ENCODE measurements around the gene PITPNM3. TPM values are rescaled to one million over a fixed set of nuclear protein-coding genes. Genes with fewer than 3 reads are reported as not detected.

The PITPNM3 gene
- total and polyA plus RNA-seq, 2 of the 8 experiments (the other 6 are each of a cell fraction or from before 2014, with no cell fraction given), result 1.7 to 3.1 TPM

DNA sequence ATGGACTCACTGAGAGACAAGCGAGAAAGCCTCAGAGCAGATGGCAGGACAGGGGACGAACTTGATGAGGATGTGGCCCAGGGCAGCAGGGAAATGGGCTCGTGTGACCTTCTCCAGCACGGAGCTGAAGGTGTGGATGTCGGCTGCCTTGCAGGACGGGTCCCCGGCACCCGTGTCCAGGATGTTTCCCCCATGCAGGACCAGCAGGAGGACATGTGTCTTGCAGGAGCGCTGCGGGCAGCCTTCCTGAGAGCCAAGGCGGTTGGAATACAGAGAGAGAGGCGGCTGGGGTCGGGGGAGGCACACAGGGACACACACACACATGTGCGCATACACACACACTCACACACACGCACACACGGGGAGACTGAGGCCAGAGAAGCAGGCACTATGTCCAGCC, 72.8 kb downstream of the PITPNM3 start:
- Histone ChIP-seq H4K20me1 (replicated peaks in 1 of 2; ENCODE audit: control insufficient read depth in 1 of 2, insufficient read depth in 2 of 2, low read length in 2 of 2) (no peaks in the 10 kb centered on the region), H3K36me3 (ENCODE audit: control insufficient read depth in 2 of 4, insufficient read depth in 4 of 4, low read length in 3 of 4) (no peaks in the 10 kb centered on the region), H4K8ac (ENCODE audit: extremely low read depth, insufficient read depth, low read length) (no peak overlapping the region; the same call in 1 of the 2 replicates), H2BK15ac (ENCODE audit: low read length) (peak overlapping the region; percentile 12; the same call in 1 of the 2 replicates), H3K9me3 (ENCODE audit: insufficient read depth in 2 of 2, low read depth in 1 of 2, low read length in 1 of 2) (no peaks in the 10 kb centered on the region), H3K27me3 (replicated peaks in 1 of 4; ENCODE audit: control insufficient read depth in 3 of 4, extremely low read depth in 1 of 4, insufficient read depth in 3 of 4, low read length in 3 of 4) (no peaks in the 10 kb centered on the region), H2BK120ac (replicated peaks; ENCODE audit: low read depth, low read length) (no peak overlapping the region), H3K23me2 (ENCODE audit: low read depth, low read length) (no peaks in the 10 kb centered on the region), H4K91ac (replicated peaks; ENCODE audit: insufficient read length, low read length) (peak overlapping the region; percentile 52), H3K79me1 (ENCODE audit: low read depth, low read length) (no peaks in the 10 kb centered on the region), H3K4ac (replicated peaks; ENCODE audit: insufficient read length, low read depth, low read length) (no peak overlapping the region), H3K27ac (ENCODE audit: low read depth, low read length) (no peak overlapping the region), H3K18ac (ENCODE audit: extremely low read depth, low read length) (no peak overlapping the region), H3K79me2 (ENCODE audit: control insufficient read depth in 1 of 2, insufficient read depth in 2 of 2, low read length in 2 of 2) (no peaks in the 10 kb centered on the region), H3K4me3 (ENCODE audit: extremely low read depth in 1 of 4, insufficient read depth in 2 of 4, low read depth in 3 of 4, low read length in 4 of 4) (no peak overlapping the region), H2AK5ac (ENCODE audit: low read depth, low read length) (0 out of 2 replicates have a peak overlapping the region, but pooled peaks have one; percentile 6), H3K4me2 (ENCODE audit: insufficient read depth in 1 of 2, low read depth in 2 of 2, low read length in 2 of 2) (no peak overlapping the region), H3K23ac (ENCODE audit: insufficient read length) (no peak overlapping the region), H3K9ac (replicated peaks in 1 of 4; ENCODE audit: extremely low read depth in 1 of 4, low read depth in 3 of 4, low read length in 3 of 4) (no peak overlapping the region), H3K14ac (ENCODE audit: insufficient read length) (no peak overlapping the region), H4K5ac (ENCODE audit: insufficient read length, low read depth, low read length) (no peak overlapping the region), H2AFZ (ENCODE audit: low read length) (no peak overlapping the region), H3K4me1 (replicated peaks in 1 of 4; ENCODE audit: control insufficient read depth in 3 of 4, insufficient read depth in 4 of 4, low read length in 3 of 4) (peaks cover 0 to 22% (median 12%) of the 10 kb centered on the region in 4 experiments; a peak in 6 of 7 replicates), H2BK20ac (ENCODE audit: low read length) (no peak overlapping the region), H2BK12ac (ENCODE audit: low read depth, low read length) (peak overlapping the region; percentile 75; the same call in 1 of the 2 replicates), H2BK5ac (ENCODE audit: low read depth, low read length) (0 out of 2 replicates have a peak overlapping the region, but pooled peaks have one; percentile 44), H3K56ac (replicated peaks; ENCODE audit: insufficient read length, low read depth, low read length) (no peak overlapping the region)
- TF ChIP-seq GTF2F1 (IDR thresholded peaks at IDR 0.05; ENCODE audit: borderline replicate concordance, low read depth, low read length) (no peak), EGR1 (IDR thresholded peaks at IDR 0.05; ENCODE audit: borderline replicate concordance, low read depth, low read length) (no peak), RXRA (IDR thresholded peaks at IDR 0.05; ENCODE audit: insufficient read depth, low read depth, low read length) (no peak), FOSL1 (IDR thresholded peaks at IDR 0.05; ENCODE audit: insufficient read depth, low read depth, low read length) (no peak), YY1 (IDR thresholded peaks at IDR 0.05; ENCODE audit: low read depth, low read length) (no peak), ASH2L (IDR thresholded peaks at IDR 0.05; ENCODE audit: low read length) (no peak), CHD2 (IDR thresholded peaks at IDR 0.05; ENCODE audit: low read length) (no peak), SP1 (IDR thresholded peaks at IDR 0.05; ENCODE audit: low read depth, low read length) (no peak), SUZ12 (IDR thresholded peaks at IDR 0.05; ENCODE audit: low read length) (no peak), RNF2 (IDR thresholded peaks at IDR 0.05; ENCODE audit: borderline replicate concordance, low read depth, low read length, missing control alignments, poor library complexity, severe bottlenecking) (no peak), GABPA (IDR thresholded peaks at IDR 0.05; ENCODE audit: borderline replicate concordance, insufficient read depth, low read length) (no peak)
- TF ChIP-seq, protein P1, sequence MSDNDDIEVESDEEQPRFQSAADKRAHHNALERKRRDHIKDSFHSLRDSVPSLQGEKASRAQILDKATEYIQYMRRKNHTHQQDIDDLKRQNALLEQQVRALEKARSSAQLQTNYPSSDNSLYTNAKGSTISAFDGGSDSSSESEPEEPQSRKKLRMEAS (IDR thresholded peaks at IDR 0.05), result no peak
- TF ChIP-seq, protein P2, sequence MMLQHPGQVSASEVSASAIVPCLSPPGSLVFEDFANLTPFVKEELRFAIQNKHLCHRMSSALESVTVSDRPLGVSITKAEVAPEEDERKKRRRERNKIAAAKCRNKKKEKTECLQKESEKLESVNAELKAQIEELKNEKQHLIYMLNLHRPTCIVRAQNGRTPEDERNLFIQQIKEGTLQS (IDR thresholded peaks at IDR 0.05; ENCODE audit: insufficient read depth, low read depth, low read length), result no peak
- FAIRE-seq (no peak), DNase-seq (ENCODE audit: low read depth in 1 of 2, low spot score in 2 of 2) (no peak)
- CTCF ChIA-PET (ENCODE audit: partially characterized antibody), result interaction anchor here (0.8 to 3.4 kb wide), 6 partner anchors 10 to 273 kb away, joined by 3 to 28 read pairs (median 4); no protein-coding TSS in a partner anchor
- POLR2A ChIA-PET (ENCODE audit: partially characterized antibody), result no interaction called here
- WGBS, 2 experiments (ENCODE audit: extremely low coverage in 1 of 2, insufficient coverage in 1 of 2, insufficient read length in 1 of 2, insufficient replicate concordance in 2 of 2, low coverage in 1 of 2, low lambda C conversion rate in 2 of 2, missing lambda C conversion rate in 1 of 2), result 83% methylated on average over 16 of the region's 16 CpGs; no CpG with 5 or more reads in 1 of the 2 experiments
